HCT116 (cell line): ENCODE measurements around the gene LRRIQ3. TPM values are rescaled to one million over a fixed set of nuclear protein-coding genes. Genes with fewer than 3 reads are reported as not detected.

Source experiments
- ATAC-seq: fragments of 200-7000 bp; cut with Tn5 transposase; 2 replicates; pipeline ENCODE4 v1.9.1; 2020; ENCODE audit warnings: mild to moderate bottlenecking, moderate library complexity
- BruUV-seq: library from RNA; stranded (reverse); fragments of 400-500 nt; replicated peaks from 2 replicates; lab custom pipeline; 2021; lab: Mats Ljungman, UMichigan
- CTCF ChIA-PET: fragments of 300-600 bp; sonication (Branson Sonifier 250); formaldehyde crosslinking; loops from one replicate; lab custom pipeline; 2021; ENCODE audit warnings: antibody characterized with exemption; lab: Charles Lee
- POLR2A ChIA-PET: fragments of 300-600, 350-600 bp; sonication (Branson Sonifier 250); formaldehyde crosslinking; loops from one replicate; lab custom pipeline; 2021; ENCODE audit warnings: antibody characterized with exemption; lab: Charles Lee
- RAD21 ChIA-PET, 2 experiments: fragments of 300-600 bp; sonication (Branson Sonifier 250); formaldehyde crosslinking; loops; one replicate each; lab custom pipeline; 2023; ENCODE audit warnings: low total read pairs in 2 of 2; ENCODE audit not compliant: uncharacterized antibody in 2 of 2, unreplicated experiment in 2 of 2, low non-redundant PET in 1 of 2; lab: Charles Lee
- DNase-seq: peaks from one replicate; pipeline ENCODE4 v3.0.0-alpha.2; 2010; ENCODE audit warnings: low read depth, low spot score
- H2AFZ ChIP-seq: fragments of 200-600 bp; shearing (Covaris generic), sonication (generic); 2 replicates; pipeline ENCODE4 v1.6.1; 2017; ENCODE audit warnings: low read depth, mixed run types, mixed read lengths, antibody characterized with exemption, low read length; ENCODE audit not compliant: poor library complexity, severe bottlenecking
- H3K27ac ChIP-seq: 2 replicates; pipeline ENCODE4 v1.5.1; 2012; ENCODE audit warnings: low read depth, low read length
- H3K27me3 ChIP-seq: fragments of 200-600 bp; sonication (generic); 2 replicates; pipeline ENCODE4 v1.6.1; 2016; ENCODE audit warnings: mixed run types, low read length, mixed read lengths; ENCODE audit not compliant: insufficient read depth
- H3K36me3 ChIP-seq, 2 experiments: fragments of 200-500 bp in 1 of 2; fragments of 200-600 bp in 1 of 2; sonication (Bioruptor generic) in 1 of 2; sonication (generic) in 1 of 2; 2 replicates each; pipeline versions ENCODE4 v1.5.1 to v1.6.1; 2014 to 2016; ENCODE audit warnings: low read length in 2 of 2, inconsistent platforms in 1 of 2, mixed read lengths in 1 of 2, mixed run types in 1 of 2; ENCODE audit not compliant: insufficient read depth in 2 of 2, control insufficient read depth in 1 of 2
- H3K4me1 ChIP-seq, 2 experiments: fragments of 200-600 bp in 1 of 2; sonication (generic) in 1 of 2; 2 replicates each; pipeline versions ENCODE4 v1.5.1 to v1.6.1; 2012 to 2017; ENCODE audit warnings: low read length in 2 of 2, inconsistent platforms in 1 of 2, mild to moderate bottlenecking in 1 of 2, mixed read lengths in 1 of 2, mixed run types in 1 of 2, moderate library complexity in 1 of 2; ENCODE audit not compliant: insufficient read depth in 2 of 2, control insufficient read depth in 1 of 2
- H3K4me2 ChIP-seq: fragments of 200-600 bp; sonication (generic); 2 replicates; pipeline ENCODE4 v1.6.1; 2017; ENCODE audit warnings: mixed run types, low read length, mixed read lengths
- H3K4me3 ChIP-seq, 2 experiments: fragments of 200-600 bp in 1 of 2; sonication (generic) in 1 of 2; replicated peaks in 1 of 2; 2 replicates each; pipeline ENCODE4 v1.5.1; 2011 to 2016; ENCODE audit warnings: low read length in 2 of 2, control low read depth in 1 of 2, low read depth in 1 of 2, mild to moderate bottlenecking in 1 of 2, mixed read lengths in 1 of 2, mixed run types in 1 of 2
- H3K79me2 ChIP-seq: fragments of 200-600 bp; sonication (generic); 2 replicates; pipeline ENCODE4 v1.6.1; 2017; ENCODE audit warnings: mild to moderate bottlenecking, mixed run types, low read length, moderate library complexity, mixed read lengths; ENCODE audit not compliant: insufficient read depth
- H3K9ac ChIP-seq: fragments of 200-600 bp; sonication (generic); 2 replicates; pipeline ENCODE4 v1.6.1; 2016; ENCODE audit warnings: low read length, mixed read lengths
- H3K9me2 ChIP-seq: fragments of 200-600 bp; sonication (generic), shearing (Covaris generic); 2 replicates; pipeline ENCODE4 v1.6.1; 2017; ENCODE audit warnings: mixed run types, mild to moderate bottlenecking, moderate library complexity; ENCODE audit not compliant: insufficient read depth
- H3K9me3 ChIP-seq, 2 experiments: fragments of 200-500 bp in 1 of 2; fragments of 200-600 bp in 1 of 2; sonication (Bioruptor generic) in 1 of 2; sonication (generic) in 1 of 2; 2 replicates each; pipeline ENCODE4 v1.6.1; 2014 to 2017; ENCODE audit warnings: low read length in 2 of 2, mixed read lengths in 2 of 2, inconsistent platforms in 1 of 2, low read depth in 1 of 2, mild to moderate bottlenecking in 1 of 2, mixed run types in 1 of 2, moderate library complexity in 1 of 2; ENCODE audit not compliant: control insufficient read depth in 1 of 2, insufficient read depth in 1 of 2
- H4K20me1 ChIP-seq: fragments of 200-600 bp; sonication (generic), shearing (Covaris generic); 2 replicates; pipeline ENCODE4 v1.6.1; 2017; ENCODE audit warnings: mixed run types, mild to moderate bottlenecking, moderate library complexity; ENCODE audit not compliant: insufficient read depth
- ATF3 ChIP-seq: IDR thresholded peaks from 2 replicates; pipeline ENCODE4 v1.6.1; 2012
- CBX3 ChIP-seq: IDR thresholded peaks from 2 replicates; pipeline ENCODE4 v1.6.1; 2012; ENCODE audit warnings: low read depth
- EGR1 ChIP-seq: IDR thresholded peaks from 2 replicates; pipeline ENCODE4 v1.6.1; 2012; ENCODE audit warnings: low read depth
- ELF1 ChIP-seq: IDR thresholded peaks from 2 replicates; pipeline ENCODE4 v1.6.1; 2012; ENCODE audit warnings: low read depth, borderline replicate concordance
- EZH2 ChIP-seq: fragments of 200-600 bp; sonication (generic); IDR thresholded peaks from 2 replicates; pipeline ENCODE4 v1.6.1; 2017; ENCODE audit warnings: antibody characterized with exemption, mixed run types
- FOSL1 ChIP-seq: IDR thresholded peaks from 2 replicates; pipeline ENCODE4 v1.6.1; 2012; ENCODE audit warnings: low read depth
- MAX ChIP-seq: IDR thresholded peaks from 2 replicates; pipeline ENCODE4 v1.6.1; 2012
- POLR2AphosphoS5 ChIP-seq: IDR thresholded peaks from 2 replicates; pipeline ENCODE4 v1.6.1; 2011; ENCODE audit warnings: mild to moderate bottlenecking, low read depth, low read length, moderate library complexity
- RAD21 ChIP-seq: IDR thresholded peaks from 2 replicates; pipeline ENCODE4 v1.6.1; 2012; ENCODE audit warnings: low read depth, mild to moderate bottlenecking
- SIN3A ChIP-seq: IDR thresholded peaks from 2 replicates; pipeline ENCODE4 v1.6.1; 2012; ENCODE audit warnings: low read depth
- SP1 ChIP-seq: IDR thresholded peaks from 2 replicates; pipeline ENCODE4 v1.6.1; 2012; ENCODE audit warnings: low read depth
- TCF7L2 ChIP-seq: IDR thresholded peaks from 2 replicates; pipeline ENCODE4 v1.7.0; 2011; ENCODE audit warnings: borderline replicate concordance, inconsistent platforms; ENCODE audit not compliant: insufficient read depth, insufficient read length; ENCODE audit errors: extremely low read depth
- YY1 ChIP-seq: IDR thresholded peaks from 2 replicates; pipeline ENCODE4 v1.6.1; 2011; ENCODE audit warnings: low read length, low read depth, moderate library complexity, mild to moderate bottlenecking; ENCODE audit not compliant: insufficient replicate concordance; ENCODE audit errors: extremely low read depth
- ZNF274 ChIP-seq: fragments of 200-500 bp; sonication (Bioruptor generic); IDR thresholded peaks from 2 replicates; pipeline ENCODE4 v1.6.1; 2014; ENCODE audit warnings: mild to moderate bottlenecking, low read depth, low read length, inconsistent platforms
- intact Hi-C: fragments of 100-400 bp; cut with micrococcal nuclease; formaldehyde crosslinking; loops from 2 replicates; pipeline ENCODE4 v1.10.0; 2022
- total RNA-seq: library from RNA; stranded (reverse); gene quantifications from one replicate; pipeline ENCODE4 v1.2.1, GENCODE V29; 2021; ENCODE audit not compliant: unreplicated experiment

LRRIQ3 gene
- total RNA-seq, 1 experiment from 2014 or later = 1.1 TPM

- no TSS peak for BruUV-seq
- H3K9me3 ChIP-seq = no peaks in the 10 kb centered on the region
- H3K9me2 ChIP-seq = no peaks in the 10 kb centered on the region
- no peak overlapping the region for H3K9ac ChIP-seq
- no peak overlapping the region for H3K4me2 ChIP-seq
- no peak overlapping the region for H2AFZ ChIP-seq
- no peaks in the 10 kb centered on the region for H3K79me2 ChIP-seq
- DNase-seq = no peak
- no peaks in the 10 kb centered on the region for H3K4me1 ChIP-seq
- H3K4me3 ChIP-seq = no peak overlapping the region
- no peak overlapping the region for H3K27ac ChIP-seq
- TF ChIP-seq EGR1 = no peak
- no peak for TF ChIP-seq EZH2
- no peak for TF ChIP-seq SIN3A
- no peak for TF ChIP-seq ATF3
- no peak for TF ChIP-seq RAD21
- no peak for TF ChIP-seq TCF7L2
- TF ChIP-seq ELF1 = no peak
- ChIA-PET RAD21 (no interaction called here), CTCF (no interaction called here), POLR2A (no interaction called here)
- no peaks in the 10 kb centered on the region for H3K36me3 ChIP-seq
- ATAC-seq = no peak
- H3K27me3 ChIP-seq = no peaks in the 10 kb centered on the region; the same call in 1 of the 2 replicates
- no peaks in the 10 kb centered on the region for H4K20me1 ChIP-seq
- intact Hi-C loops = no loop called here
Observed at GRCh38 chr1:74237787-74238186, 39.8 kb upstream of the LRRIQ3 start.

GRCh38 chr1:74237035-74237434 is 39.1 kb upstream of the LRRIQ3 start:
- H3K9me3 ChIP-seq = no peaks in the 10 kb centered on the region
- intact Hi-C loops = no loop called here
- ATAC-seq (no peak), DNase-seq (no peak)
- RAD21 ChIA-PET = no interaction called here
- POLR2A ChIA-PET = no interaction called here
- no peaks in the 10 kb centered on the region for H3K4me1 ChIP-seq
- TF ChIP-seq FOSL1 (no peak), MAX (no peak), EGR1 (no peak), YY1 (no peak), TCF7L2 (no peak), ELF1 (no peak), CBX3 (no peak), EZH2 (no peak), ZNF274 (no peak), RAD21 (no peak), POLR2AphosphoS5 (no peak), ATF3 (no peak), SP1 (no peak)
- H4K20me1 ChIP-seq = no peaks in the 10 kb centered on the region
- no TSS peak for BruUV-seq
- H3K9ac ChIP-seq = no peak overlapping the region
- no peaks in the 10 kb centered on the region for H3K9me2 ChIP-seq
- CTCF ChIA-PET = no interaction called here
- no peak overlapping the region for H3K4me2 ChIP-seq
- no peak overlapping the region for H2AFZ ChIP-seq
- H3K27ac ChIP-seq = no peak overlapping the region
- H3K36me3 ChIP-seq = no peaks in the 10 kb centered on the region
- H3K4me3 ChIP-seq = no peak overlapping the region
- H3K27me3 ChIP-seq = no peaks in the 10 kb centered on the region; the same call in 1 of the 2 replicates
- no peaks in the 10 kb centered on the region for H3K79me2 ChIP-seq
